PC-3 (cell line): ENCODE data around the gene CYBC1.

Experiments
- EZH2 ChIP-seq: fragments of 300-600 bp; sonication (generic); IDR thresholded peaks from one replicate; pipeline ENCODE4 v1.6.1; 2017; ENCODE audit warnings: antibody characterized with exemption, mild to moderate bottlenecking, low read length; ENCODE audit not compliant: unreplicated experiment
- EZH2phosphoT487 ChIP-seq: fragments of 300-600 bp; sonication (generic); IDR thresholded peaks from 2 replicates; pipeline ENCODE4 v1.6.1; 2018; ENCODE audit warnings: mild to moderate bottlenecking, antibody characterized with exemption, low read length, borderline replicate concordance
- TF ChIP-seq, protein P1 (sequence below): fragments of 300-600 bp; sonication (generic); conservative IDR thresholded peaks from 2 replicates; pipeline ENCODE4 v1.5.1; 2017; ENCODE audit warnings: antibody characterized with exemption, low read depth, mild to moderate bottlenecking, low read length

DNA sequence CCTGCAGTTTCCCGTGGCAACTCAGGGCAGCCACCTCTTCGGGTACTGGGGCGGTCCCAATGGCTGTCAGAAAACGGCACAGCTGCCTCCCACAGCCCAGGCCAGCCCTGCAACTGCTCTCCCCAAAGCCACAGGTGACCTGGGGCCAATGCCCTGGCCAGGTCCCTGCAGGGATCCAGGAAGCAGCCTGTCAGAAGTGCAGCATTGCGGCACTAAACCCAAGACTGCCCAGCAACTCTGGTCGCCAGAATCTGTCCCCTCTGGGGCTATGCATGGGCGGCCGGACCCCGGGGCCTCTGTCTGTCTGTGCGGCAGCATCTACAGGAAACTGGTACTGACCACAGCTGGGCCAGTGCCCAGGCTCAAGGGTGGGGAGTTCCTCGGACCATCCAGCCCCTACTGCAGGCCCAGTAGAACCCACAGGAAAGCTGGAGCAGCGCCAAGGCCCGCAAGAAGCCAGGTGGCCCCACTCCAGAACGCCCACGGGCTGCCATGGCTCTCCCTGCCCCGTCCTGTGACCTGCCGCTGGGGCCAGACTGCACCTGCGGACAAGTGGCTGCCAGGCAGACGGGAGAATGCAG, 5.5 kb downstream of the CYBC1 start:
- TF ChIP-seq, protein P1, sequence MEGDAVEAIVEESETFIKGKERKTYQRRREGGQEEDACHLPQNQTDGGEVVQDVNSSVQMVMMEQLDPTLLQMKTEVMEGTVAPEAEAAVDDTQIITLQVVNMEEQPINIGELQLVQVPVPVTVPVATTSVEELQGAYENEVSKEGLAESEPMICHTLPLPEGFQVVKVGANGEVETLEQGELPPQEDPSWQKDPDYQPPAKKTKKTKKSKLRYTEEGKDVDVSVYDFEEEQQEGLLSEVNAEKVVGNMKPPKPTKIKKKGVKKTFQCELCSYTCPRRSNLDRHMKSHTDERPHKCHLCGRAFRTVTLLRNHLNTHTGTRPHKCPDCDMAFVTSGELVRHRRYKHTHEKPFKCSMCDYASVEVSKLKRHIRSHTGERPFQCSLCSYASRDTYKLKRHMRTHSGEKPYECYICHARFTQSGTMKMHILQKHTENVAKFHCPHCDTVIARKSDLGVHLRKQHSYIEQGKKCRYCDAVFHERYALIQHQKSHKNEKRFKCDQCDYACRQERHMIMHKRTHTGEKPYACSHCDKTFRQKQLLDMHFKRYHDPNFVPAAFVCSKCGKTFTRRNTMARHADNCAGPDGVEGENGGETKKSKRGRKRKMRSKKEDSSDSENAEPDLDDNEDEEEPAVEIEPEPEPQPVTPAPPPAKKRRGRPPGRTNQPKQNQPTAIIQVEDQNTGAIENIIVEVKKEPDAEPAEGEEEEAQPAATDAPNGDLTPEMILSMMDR: no peak
- TF ChIP-seq EZH2 (no peak), EZH2phosphoT487 (no peak)
